DMS153 (cell line): ENCODE results near the gene TMEM14C.

ENCODE experiments used
- DNase-seq: peaks from one replicate; lab custom pipeline; 2025; lab: John Stamatoyannopoulos, UW

The TMEM14C gene

DNA sequence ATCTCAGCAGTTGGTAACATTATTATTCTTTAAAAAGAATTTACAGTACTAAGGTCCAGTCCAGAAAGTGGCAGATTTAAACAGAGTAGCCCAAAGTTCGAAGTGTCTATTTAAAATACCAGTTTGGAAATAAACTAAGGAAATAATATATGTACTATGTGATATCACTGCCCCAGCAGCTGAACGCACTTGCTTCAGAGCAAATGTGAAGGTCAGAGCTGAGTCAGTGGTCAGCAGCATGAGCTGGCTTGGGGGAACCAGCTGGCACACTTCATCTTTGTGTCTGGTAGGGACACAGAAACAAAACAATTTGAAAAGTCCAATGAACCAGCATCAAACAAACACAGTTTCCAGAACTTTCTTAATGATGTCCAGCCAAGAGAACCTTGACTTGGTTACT lies 40.1 kb downstream of the TMEM14C start:
- DNase-seq, result no peak

GRCh38 chr6:10769419-10769818 lies 46.5 kb downstream of the TMEM14C start:
- DNase-seq, result no peak

GRCh38 chr6:10771371-10771894 lies 48.6 kb downstream of the TMEM14C start:
- DNase-seq, result peak; percentile 15

DNA sequence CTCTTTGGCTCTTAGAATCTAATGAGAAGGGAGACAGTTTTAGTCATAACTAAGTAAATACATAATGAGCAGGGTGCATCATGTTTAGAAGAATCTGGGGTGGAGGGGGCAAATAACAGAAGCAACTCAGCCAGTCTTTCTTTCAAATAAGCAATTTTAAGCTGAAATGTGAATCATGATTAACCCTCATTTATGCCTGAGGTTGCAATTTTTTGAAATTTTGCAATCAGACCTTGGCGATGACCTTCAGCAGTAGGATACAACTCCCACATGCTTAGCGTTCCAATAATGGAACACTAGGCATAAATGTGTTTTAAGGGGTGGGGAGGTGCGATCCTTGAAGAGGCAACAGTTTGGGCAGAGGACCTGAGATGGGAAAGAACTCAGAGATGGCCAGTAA lies 55.4 kb downstream of the TMEM14C start:
- no peak for DNase-seq

DNA sequence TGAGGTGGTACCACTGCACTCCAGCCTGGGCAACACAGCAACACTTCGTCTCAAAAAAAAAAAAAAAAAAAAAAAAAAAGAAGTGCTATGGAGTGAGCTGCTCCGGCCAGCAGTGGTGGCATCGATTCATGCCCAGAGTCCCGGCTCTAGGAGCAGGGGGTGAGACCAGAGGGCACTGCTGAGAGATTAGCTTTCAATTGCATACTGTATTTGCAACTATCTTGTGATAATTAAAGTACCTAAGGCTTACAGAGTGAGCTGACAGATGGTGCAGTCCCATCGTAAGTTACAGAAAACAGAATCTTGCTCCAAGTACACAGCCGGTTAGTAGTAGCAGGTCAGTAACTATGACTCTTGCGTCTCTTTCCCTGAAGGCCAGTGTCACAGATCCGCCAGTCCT lies 56.2 kb downstream of the TMEM14C start:
- no peak for DNase-seq
